ENCODE results near the gene DEXI.

Gene DEXI

DNA sequence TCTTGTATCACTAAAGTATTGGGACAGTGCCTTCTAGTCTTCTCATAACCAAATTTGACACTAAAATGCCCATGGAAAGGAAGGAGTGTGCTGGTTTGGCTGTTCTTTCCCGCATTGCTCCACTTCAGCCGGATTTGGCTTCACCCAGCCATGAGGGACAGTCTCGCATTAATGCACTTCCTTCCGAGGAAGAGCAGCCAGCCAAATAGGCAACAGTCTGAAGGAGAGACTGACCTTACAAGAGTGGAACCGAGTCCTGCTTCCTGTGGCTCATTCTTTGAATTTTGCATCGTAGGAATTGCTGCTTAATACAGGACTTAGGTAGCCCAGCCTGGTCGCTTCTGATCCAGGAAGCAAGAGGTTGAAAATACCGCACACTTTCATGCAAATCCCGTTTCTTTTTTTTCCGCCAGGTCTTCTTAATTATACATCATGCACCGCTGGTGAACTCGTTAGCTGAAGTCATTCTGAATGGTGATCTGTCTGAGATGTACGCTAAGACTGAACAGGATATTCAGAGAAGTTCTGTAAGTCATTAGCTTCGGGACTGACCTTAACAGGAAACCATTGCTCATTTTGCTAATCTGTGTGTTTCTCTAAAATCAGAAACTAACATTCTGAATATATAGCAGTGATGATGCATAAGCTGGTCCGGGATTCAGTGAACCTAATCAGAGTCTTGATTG, 40.3 kb upstream of the DEXI start:
- H3K9ac ChIP-seq: no peak overlapping the region
- H3K27me3 ChIP-seq (ENCODE audit: control insufficient read depth, insufficient read depth, low read length): no peaks in the 10 kb centered on the region
- no peak overlapping the region for H3K4me2 ChIP-seq (ENCODE audit: low read length)
- H3K4me1 ChIP-seq: no peaks in the 10 kb centered on the region
- no peaks in the 10 kb centered on the region for H3K9me3 ChIP-seq (ENCODE audit: control insufficient read depth, low read length)
- H2AFZ ChIP-seq: no peak overlapping the region
- TF ChIP-seq CTCF (IDR thresholded peaks at IDR 0.05): no peak
- no peaks in the 10 kb centered on the region for H3K79me2 ChIP-seq
- H3K36me3 ChIP-seq (ENCODE audit: control insufficient read depth, insufficient read depth, low read length): no peaks in the 10 kb centered on the region
- H3K4me3 ChIP-seq (ENCODE audit: low read depth, low read length): no peak overlapping the region
- no peak overlapping the region for H3K27ac ChIP-seq

- no peak overlapping the region for H3K4me2 ChIP-seq (ENCODE audit: low read length)
- no peak overlapping the region for H3K27ac ChIP-seq
- H3K4me3 ChIP-seq (ENCODE audit: low read depth, low read length): no peak overlapping the region
- H3K79me2 ChIP-seq: no peaks in the 10 kb centered on the region
- no peak overlapping the region for H2AFZ ChIP-seq
- no peaks in the 10 kb centered on the region for H3K4me1 ChIP-seq
- no peaks in the 10 kb centered on the region for H3K9me3 ChIP-seq (ENCODE audit: control insufficient read depth, low read length)
- no peak overlapping the region for H3K9ac ChIP-seq
- no peaks in the 10 kb centered on the region for H3K27me3 ChIP-seq (ENCODE audit: control insufficient read depth, insufficient read depth, low read length)
- H3K36me3 ChIP-seq (ENCODE audit: control insufficient read depth, insufficient read depth, low read length): no peaks in the 10 kb centered on the region
- no peak for TF ChIP-seq CTCF (IDR thresholded peaks at IDR 0.05)
These were observed 39.5 kb upstream of the DEXI start for GRCh38 chr16:10981697-10982216.

GRCh38 chr16:10980813-10981212, 38.5 kb upstream of the DEXI start:
- Histone ChIP-seq H3K79me2 (no peaks in the 10 kb centered on the region), H3K36me3 (ENCODE audit: control insufficient read depth, insufficient read depth, low read length) (no peaks in the 10 kb centered on the region), H3K4me2 (ENCODE audit: low read length) (no peak overlapping the region), H3K4me3 (ENCODE audit: low read depth, low read length) (no peak overlapping the region), H3K9ac (no peak overlapping the region), H3K27me3 (ENCODE audit: control insufficient read depth, insufficient read depth, low read length) (no peaks in the 10 kb centered on the region), H3K4me1 (no peaks in the 10 kb centered on the region), H2AFZ (no peak overlapping the region), H3K27ac (no peak overlapping the region), H3K9me3 (ENCODE audit: control insufficient read depth, low read length) (no peaks in the 10 kb centered on the region)
- no peak for TF ChIP-seq CTCF (IDR thresholded peaks at IDR 0.05)

DNA sequence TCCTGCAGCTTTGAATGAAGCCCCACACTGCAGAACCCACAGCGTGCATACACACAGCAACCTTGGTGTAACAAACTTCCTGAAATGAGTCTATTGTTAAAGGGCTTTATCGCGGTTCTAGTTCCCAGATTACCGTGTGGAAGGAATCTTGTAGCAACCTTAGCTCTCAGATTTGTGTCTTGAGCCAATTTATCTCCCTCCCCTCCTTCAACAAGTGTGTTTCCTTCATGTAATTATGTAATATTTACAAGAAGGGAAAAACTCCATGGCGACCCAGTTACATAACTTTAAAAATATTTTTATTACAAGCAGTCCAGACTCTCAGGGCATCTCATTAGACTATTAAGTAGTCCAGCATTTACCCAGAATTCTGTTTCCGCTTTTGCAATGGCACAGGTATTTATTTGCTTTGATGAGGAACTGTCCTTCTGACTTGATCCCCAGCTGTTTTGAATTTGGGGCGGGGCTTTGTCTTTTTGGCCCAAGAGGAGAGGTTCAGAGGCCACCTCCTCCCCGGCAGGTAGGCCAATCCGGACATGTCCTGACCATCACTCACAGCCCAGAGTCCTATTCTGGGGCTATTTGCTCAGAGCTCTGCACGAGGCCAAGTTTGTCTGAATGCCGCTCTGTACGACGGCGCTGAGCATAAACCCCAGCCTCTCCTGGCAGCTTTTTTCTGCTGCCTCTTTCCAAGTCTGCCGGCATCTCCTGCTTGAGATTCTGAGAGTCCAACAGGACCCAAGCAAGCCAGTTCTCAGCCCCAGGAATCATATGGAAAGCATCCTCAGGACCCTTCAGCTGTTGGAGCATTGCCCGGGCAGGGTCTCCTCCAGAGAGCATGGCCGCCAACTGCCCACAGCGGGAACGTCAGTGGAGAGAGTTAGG, 37.7 kb upstream of the DEXI start:
- TF ChIP-seq CTCF (IDR thresholded peaks at IDR 0.05): no peak
- H3K27ac ChIP-seq: no peak overlapping the region
- no peak overlapping the region for H3K9ac ChIP-seq
- no peaks in the 10 kb centered on the region for H3K79me2 ChIP-seq
- no peaks in the 10 kb centered on the region for H3K36me3 ChIP-seq (ENCODE audit: control insufficient read depth, insufficient read depth, low read length)
- H3K4me3 ChIP-seq (ENCODE audit: low read depth, low read length): no peak overlapping the region
- H3K9me3 ChIP-seq (ENCODE audit: control insufficient read depth, low read length): no peaks in the 10 kb centered on the region
- H2AFZ ChIP-seq: no peak overlapping the region
- H3K27me3 ChIP-seq (ENCODE audit: control insufficient read depth, insufficient read depth, low read length): no peaks in the 10 kb centered on the region
- no peak overlapping the region for H3K4me2 ChIP-seq (ENCODE audit: low read length)
- no peaks in the 10 kb centered on the region for H3K4me1 ChIP-seq

Data from parathyroid adenoma (tissue), 2 donors.